PC-9 (cell line): ENCODE data around the gene MCTP2. TPM values are rescaled to one million over a fixed set of nuclear protein-coding genes. Genes with fewer than 3 reads are reported as not detected.

Experiments
- BruUV-seq: library from RNA; stranded (reverse); fragments of 400-500 nt; replicated peaks from 2 replicates; lab custom pipeline; 2021; lab: Mats Ljungman, UMichigan
- CTCF ChIA-PET: fragments of 300-600 bp; sonication (Branson Sonifier 250); formaldehyde crosslinking; loops from one replicate; lab custom pipeline; 2022; ENCODE audit warnings: antibody characterized with exemption; lab: Charles Lee
- POLR2A ChIA-PET: fragments of 300-600 bp; sonication (Branson Sonifier 250); formaldehyde crosslinking; loops from one replicate; lab custom pipeline; 2022; ENCODE audit warnings: antibody characterized with exemption; ENCODE audit not compliant: unreplicated experiment; lab: Charles Lee
- DNase-seq, 2 experiments: peaks; one replicate each; pipeline versions ENCODE4 v3.0.0 to v3.0.0-alpha.2; 2015 to 2022; ENCODE audit warnings: mixed read lengths in 1 of 2
- H2AFZ ChIP-seq: fragments of 200-600 bp; sonication (generic); 2 replicates; pipeline ENCODE4 v1.8.1; 2017; ENCODE audit warnings: antibody characterized with exemption
- H3F3A ChIP-seq: fragments of 200-600 bp; sonication (generic); 2 replicates; pipeline ENCODE4 v1.8.1; 2017; ENCODE audit warnings: antibody characterized with exemption, mild to moderate bottlenecking, low read depth; ENCODE audit not compliant: insufficient read depth
- H3K27ac ChIP-seq: fragments of 200-600 bp; sonication (generic); 2 replicates; pipeline ENCODE4 v1.6.1; 2016; ENCODE audit warnings: mixed run types
- H3K27me3 ChIP-seq: fragments of 200-600 bp; sonication (generic); 2 replicates; pipeline ENCODE4 v1.6.1; 2016; ENCODE audit warnings: low read depth, mixed run types; ENCODE audit not compliant: insufficient read depth
- H3K36me3 ChIP-seq: fragments of 200-600 bp; sonication (generic); 2 replicates; pipeline ENCODE4 v1.6.1; 2016; ENCODE audit warnings: low read depth, mixed run types
- H3K4me1 ChIP-seq: fragments of 200-600 bp; sonication (generic); replicated peaks from 2 replicates; pipeline ENCODE4 v1.6.1; 2016; ENCODE audit warnings: mixed run types; ENCODE audit not compliant: insufficient read depth
- H3K4me2 ChIP-seq: fragments of 200-600 bp; sonication (generic); 2 replicates; pipeline ENCODE4 v1.6.1; 2017; ENCODE audit warnings: mixed run types
- H3K4me3 ChIP-seq: fragments of 200-600 bp; sonication (generic); 2 replicates; pipeline ENCODE4 v1.6.1; 2016; ENCODE audit warnings: mixed run types
- H3K79me2 ChIP-seq: fragments of 200-600 bp; sonication (generic); 2 replicates; pipeline ENCODE4 v1.6.1; 2017; ENCODE audit warnings: low read depth, mixed run types
- H3K9me2 ChIP-seq: fragments of 200-600 bp; sonication (generic); 2 replicates; pipeline ENCODE4 v1.8.1; 2017; ENCODE audit warnings: mild to moderate bottlenecking; ENCODE audit not compliant: insufficient read depth
- H3K9me3 ChIP-seq: fragments of 200-600 bp; sonication (generic); 2 replicates; pipeline ENCODE4 v1.8.1; 2016; ENCODE audit warnings: low read depth; ENCODE audit not compliant: insufficient read depth
- H4K20me1 ChIP-seq: fragments of 200-600 bp; sonication (generic); 2 replicates; pipeline ENCODE4 v1.8.1; 2017; ENCODE audit not compliant: insufficient read depth
- CTCF ChIP-seq: fragments of 200-600 bp; sonication (generic); conservative IDR thresholded peaks from 2 replicates; pipeline ENCODE4 v1.6.1; 2017; ENCODE audit warnings: mixed run types, antibody characterized with exemption, mild to moderate bottlenecking, moderate library complexity
- EZH2 ChIP-seq: fragments of 200-600 bp; sonication (generic); IDR thresholded peaks from 2 replicates; pipeline ENCODE4 v1.8.0; 2017; ENCODE audit warnings: antibody characterized with exemption, low read depth
- intact Hi-C: fragments of 100-400 bp; cut with micrococcal nuclease; formaldehyde crosslinking; loops from one replicate; pipeline ENCODE4 v1.10.0; 2022; ENCODE audit not compliant: unreplicated experiment
- total RNA-seq: library from RNA; stranded (reverse); gene quantifications from 2 replicates; pipeline ENCODE4 v1.2.3, GENCODE V29; 2021

MCTP2 gene
- total RNA-seq, 1 experiment from 2014 or later = 5.7 TPM

DNA sequence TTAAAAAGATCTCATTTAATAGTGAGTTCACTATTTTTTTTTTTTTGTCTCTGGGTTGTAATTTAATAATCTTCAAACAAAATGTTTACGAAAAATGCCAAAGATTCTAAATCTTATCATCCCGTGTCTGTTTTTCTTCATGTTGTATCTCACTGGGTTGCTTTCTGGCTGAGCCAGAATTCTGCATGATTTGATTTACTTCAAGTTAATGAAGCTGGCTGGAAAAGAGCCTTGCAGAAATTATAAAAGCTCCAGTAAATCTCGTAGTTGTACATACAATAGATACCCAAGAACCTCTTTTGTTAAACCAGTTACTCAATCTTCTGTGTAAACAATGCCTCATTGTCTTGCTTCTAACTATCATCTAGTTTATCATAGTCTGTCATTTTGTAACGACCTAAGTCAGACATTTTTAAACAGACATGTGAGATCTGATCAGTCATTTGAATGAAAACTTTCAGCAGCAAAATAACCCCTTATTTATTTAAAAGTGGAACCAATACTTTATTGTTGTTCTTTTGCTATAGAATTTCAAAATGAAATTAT lies 249.0 kb downstream of the MCTP2 start:
- Histone ChIP-seq H3K4me1 (no peaks in the 10 kb centered on the region), H3K27me3 (no peaks in the 10 kb centered on the region), H3K4me3 (no peak overlapping the region), H3K79me2 (no peaks in the 10 kb centered on the region), H3K27ac (no peak overlapping the region), H3F3A (no peaks in the 10 kb centered on the region), H3K4me2 (no peak overlapping the region), H3K36me3 (no peaks in the 10 kb centered on the region), H4K20me1 (no peaks in the 10 kb centered on the region), H3K9me3 (no peaks in the 10 kb centered on the region), H2AFZ (no peak overlapping the region), H3K9me2 (no peaks in the 10 kb centered on the region)
- TF ChIP-seq CTCF (no peak), EZH2 (no peak)
- BruUV-seq = no TSS peak
- DNase-seq = no peak
- intact Hi-C loops = no loop called here
- ChIA-PET CTCF (no interaction called here), POLR2A (no interaction called here)

DNA sequence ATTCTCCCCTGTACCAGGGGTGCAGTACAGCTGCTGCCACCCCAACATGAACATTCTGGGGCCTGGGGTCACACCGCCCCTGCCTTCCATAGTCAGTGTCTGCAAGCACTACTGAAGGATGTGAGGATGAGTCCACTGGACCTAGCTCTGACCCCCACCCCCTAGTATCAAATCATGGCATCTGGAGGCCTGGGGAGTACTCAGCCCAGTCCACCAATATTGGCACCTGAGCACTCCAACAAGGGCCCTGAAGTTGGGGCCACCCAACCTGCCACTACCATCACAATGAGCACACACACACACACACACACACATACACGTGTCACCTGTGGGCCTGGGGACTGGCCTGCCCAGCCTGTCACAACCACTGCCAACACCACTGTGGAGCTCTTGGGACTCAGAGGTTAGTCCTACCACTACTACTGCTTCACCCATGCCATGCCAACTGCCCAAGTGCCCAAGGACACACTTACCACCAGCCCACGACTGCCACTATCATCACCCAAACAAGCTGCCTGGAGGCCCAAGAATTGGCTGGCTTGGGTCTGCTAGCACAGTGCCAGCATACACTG lies 253.9 kb downstream of the MCTP2 start:
- CTCF ChIA-PET = no interaction called here
- intact Hi-C loops = no loop called here

DNA sequence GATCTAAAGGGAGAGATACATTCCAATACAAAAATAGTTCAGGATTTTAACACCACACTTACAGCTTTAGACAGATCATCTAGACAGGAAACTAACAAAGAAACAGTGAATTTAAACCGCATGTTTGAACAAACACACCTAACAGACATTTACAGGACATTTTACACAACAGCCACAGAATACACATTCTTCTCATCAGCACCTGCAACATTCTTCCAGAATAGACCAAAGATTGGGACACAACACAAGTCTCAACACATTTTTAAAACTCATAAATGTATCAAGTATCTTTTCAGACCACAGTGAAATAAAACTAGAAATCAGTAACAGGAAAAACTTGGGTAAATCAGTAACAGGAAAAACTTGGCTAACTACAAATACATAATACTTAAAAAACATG lies 256.3 kb downstream of the MCTP2 start:
- Histone ChIP-seq H3K4me3 (no peak overlapping the region), H3K4me2 (no peak overlapping the region), H3K27me3 (peaks cover 4% of the 10 kb centered on the region; the same call in 1 of the 2 replicates), H3K79me2 (no peaks in the 10 kb centered on the region), H3K4me1 (no peaks in the 10 kb centered on the region), H3K9me2 (no peaks in the 10 kb centered on the region), H2AFZ (no peak overlapping the region), H3F3A (no peaks in the 10 kb centered on the region), H3K27ac (no peak overlapping the region), H3K9me3 (no peaks in the 10 kb centered on the region), H4K20me1 (no peaks in the 10 kb centered on the region), H3K36me3 (no peaks in the 10 kb centered on the region)
- ChIA-PET CTCF (no interaction called here), POLR2A (no interaction called here)
- no peak for DNase-seq
- TF ChIP-seq EZH2 = no peak
- TF ChIP-seq CTCF = no peak
- BruUV-seq = no TSS peak
- intact Hi-C loops = no loop called here

More for the DNA sequence above, 253.9 kb downstream of the MCTP2 start:
- Histone ChIP-seq H3K4me1 (no peaks in the 10 kb centered on the region), H3K27ac (no peak overlapping the region), H3K36me3 (no peaks in the 10 kb centered on the region), H3K9me2 (no peaks in the 10 kb centered on the region), H3K27me3 (no peaks in the 10 kb centered on the region), H3K79me2 (no peaks in the 10 kb centered on the region), H2AFZ (no peak overlapping the region), H3F3A (no peaks in the 10 kb centered on the region), H4K20me1 (no peaks in the 10 kb centered on the region), H3K9me3 (no peaks in the 10 kb centered on the region), H3K4me3 (no peak overlapping the region), H3K4me2 (no peak overlapping the region)
- no peak for TF ChIP-seq CTCF
- no peak for TF ChIP-seq EZH2
- no TSS peak for BruUV-seq
- no peak for DNase-seq
- POLR2A ChIA-PET = no interaction called here
